ENCODE results near the gene DTYMK.
A peak's percentile ranks its signal among the peaks of the same experiment; 100 is the strongest.

DTYMK gene

GRCh38 chr2:241645915-241646645 is 40.5 kb downstream of the DTYMK start:
- peaks cover 31% of the 10 kb centered on the region for H3K4me1 ChIP-seq (ENCODE audit: control insufficient read depth, insufficient read depth, low read length)
- peaks cover 0 to 4% of the 10 kb centered on the region in 2 donors for H3K36me3 ChIP-seq (ENCODE audit: control insufficient read depth in 2 of 2, insufficient read depth in 2 of 2, low read length in 2 of 2)
- H3K9ac ChIP-seq (ENCODE audit: low read length in 2 of 2), result no peak overlapping the region
- H3K27ac ChIP-seq (ENCODE audit: low read length), result no peak overlapping the region
- no peaks in the 10 kb centered on the region for H3K9me3 ChIP-seq (ENCODE audit: control insufficient read depth in 2 of 2, low read length in 2 of 2)
- no peak overlapping the region for H3K4me3 ChIP-seq (ENCODE audit: low read length in 2 of 2)
- H3K27me3 ChIP-seq (ENCODE audit: control insufficient read depth in 1 of 2, insufficient read depth in 2 of 2, low read length in 2 of 2), result no peaks in the 10 kb centered on the region

GRCh38 chr2:241645056-241645914 is 41.3 kb downstream of the DTYMK start:
- no peak overlapping the region for H3K9ac ChIP-seq (ENCODE audit: low read length in 2 of 2)
- H3K9me3 ChIP-seq (ENCODE audit: control insufficient read depth in 2 of 2, low read length in 2 of 2), result no peaks in the 10 kb centered on the region
- H3K27ac ChIP-seq (ENCODE audit: low read length), result no peak overlapping the region
- H3K4me1 ChIP-seq (ENCODE audit: control insufficient read depth, insufficient read depth, low read length), result peaks cover 38% of the 10 kb centered on the region
- no peak overlapping the region for H3K4me3 ChIP-seq (ENCODE audit: low read length in 2 of 2)
- H3K27me3 ChIP-seq (ENCODE audit: control insufficient read depth in 1 of 2, insufficient read depth in 2 of 2, low read length in 2 of 2), result no peaks in the 10 kb centered on the region
- H3K36me3 ChIP-seq (ENCODE audit: control insufficient read depth in 2 of 2, insufficient read depth in 2 of 2, low read length in 2 of 2), result peaks cover 0 to 2% of the 10 kb centered on the region in 2 donors

GRCh38 chr2:241641631-241642030 is 45.0 kb downstream of the DTYMK start:
- Histone ChIP-seq H3K9me3 (ENCODE audit: control insufficient read depth in 2 of 2, low read length in 2 of 2) (no peaks in the 10 kb centered on the region), H3K27ac (ENCODE audit: low read length) (no peak overlapping the region), H3K4me1 (ENCODE audit: control insufficient read depth, insufficient read depth, low read length) (peaks cover 48% of the 10 kb centered on the region), H3K27me3 (ENCODE audit: control insufficient read depth in 1 of 2, insufficient read depth in 2 of 2, low read length in 2 of 2) (no peaks in the 10 kb centered on the region), H3K4me3 (ENCODE audit: low read length in 2 of 2) (no peak overlapping the region), H3K9ac (ENCODE audit: low read length in 2 of 2) (no peak overlapping the region), H3K36me3 (ENCODE audit: control insufficient read depth in 2 of 2, insufficient read depth in 2 of 2, low read length in 2 of 2) (peaks cover 0 to 2% of the 10 kb centered on the region in 2 donors)

GRCh38 chr2:241640165-241640795 is 46.3 kb downstream of the DTYMK start:
- Histone ChIP-seq H3K27me3 (ENCODE audit: control insufficient read depth in 1 of 2, insufficient read depth in 2 of 2, low read length in 2 of 2) (no peaks in the 10 kb centered on the region), H3K4me3 (ENCODE audit: low read length in 2 of 2) (peak overlapping the region in 1 of 2 donors; percentile 22), H3K27ac (ENCODE audit: low read length) (peak overlapping the region; percentile 46), H3K9me3 (ENCODE audit: control insufficient read depth in 2 of 2, low read length in 2 of 2) (no peaks in the 10 kb centered on the region), H3K4me1 (ENCODE audit: control insufficient read depth, insufficient read depth, low read length) (peaks cover 46% of the 10 kb centered on the region), H3K9ac (ENCODE audit: low read length in 2 of 2) (no peak overlapping the region), H3K36me3 (ENCODE audit: control insufficient read depth in 2 of 2, insufficient read depth in 2 of 2, low read length in 2 of 2) (peaks cover 0 to under 1% of the 10 kb centered on the region in 2 donors)

GRCh38 chr2:241639385-241639784 is 47.2 kb downstream of the DTYMK start:
- H3K36me3 ChIP-seq (ENCODE audit: control insufficient read depth in 2 of 2, insufficient read depth in 2 of 2, low read length in 2 of 2), result no peaks in the 10 kb centered on the region
- peak overlapping the region in 1 of 2 donors; percentile 93 for H3K9ac ChIP-seq (ENCODE audit: low read length in 2 of 2)
- no peaks in the 10 kb centered on the region for H3K27me3 ChIP-seq (ENCODE audit: control insufficient read depth in 1 of 2, insufficient read depth in 2 of 2, low read length in 2 of 2)
- H3K9me3 ChIP-seq (ENCODE audit: control insufficient read depth in 2 of 2, low read length in 2 of 2), result no peaks in the 10 kb centered on the region
- H3K4me3 ChIP-seq (ENCODE audit: low read length in 2 of 2), result peak overlapping the region; percentile 46 to 90
- H3K4me1 ChIP-seq (ENCODE audit: control insufficient read depth, insufficient read depth, low read length), result peaks cover 48% of the 10 kb centered on the region
- no peak overlapping the region for H3K27ac ChIP-seq (ENCODE audit: low read length)

- Histone ChIP-seq H3K27ac (ENCODE audit: low read length) (no peak overlapping the region), H3K4me1 (ENCODE audit: control insufficient read depth, insufficient read depth, low read length) (peaks cover 50% of the 10 kb centered on the region), H3K4me3 (ENCODE audit: low read length in 2 of 2) (peak overlapping the region; percentile 46 to 90), H3K36me3 (ENCODE audit: control insufficient read depth in 2 of 2, insufficient read depth in 2 of 2, low read length in 2 of 2) (no peaks in the 10 kb centered on the region), H3K9ac (ENCODE audit: low read length in 2 of 2) (peak overlapping the region in 1 of 2 donors; percentile 93), H3K9me3 (ENCODE audit: control insufficient read depth in 2 of 2, low read length in 2 of 2) (no peaks in the 10 kb centered on the region), H3K27me3 (ENCODE audit: control insufficient read depth in 1 of 2, insufficient read depth in 2 of 2, low read length in 2 of 2) (no peaks in the 10 kb centered on the region)
Observed at GRCh38 chr2:241638940-241639339, 47.7 kb downstream of the DTYMK start.

GRCh38 chr2:241637795-241638660 is 48.6 kb downstream of the DTYMK start:
- Histone ChIP-seq H3K27ac (ENCODE audit: low read length) (peak overlapping the region; percentile 93), H3K4me1 (ENCODE audit: control insufficient read depth, insufficient read depth, low read length) (peaks cover 50% of the 10 kb centered on the region), H3K4me3 (ENCODE audit: low read length in 2 of 2) (peak overlapping the region; percentile 46 to 90), H3K36me3 (ENCODE audit: control insufficient read depth in 2 of 2, insufficient read depth in 2 of 2, low read length in 2 of 2) (peaks cover 6 to 8% of the 10 kb centered on the region in 2 donors), H3K9me3 (ENCODE audit: control insufficient read depth in 2 of 2, low read length in 2 of 2) (no peaks in the 10 kb centered on the region), H3K27me3 (ENCODE audit: control insufficient read depth in 1 of 2, insufficient read depth in 2 of 2, low read length in 2 of 2) (no peaks in the 10 kb centered on the region), H3K9ac (ENCODE audit: low read length in 2 of 2) (peak overlapping the region; percentile 93 to 97)

- Histone ChIP-seq H3K9ac (ENCODE audit: low read length in 2 of 2) (peak within 1 kb of the TSS; percentile 93 to 97), H3K4me1 (ENCODE audit: control insufficient read depth, insufficient read depth, low read length) (peaks cover 50% of the 10 kb centered on the region), H3K9me3 (ENCODE audit: control insufficient read depth in 2 of 2, low read length in 2 of 2) (no peaks in the 10 kb centered on the region), H3K36me3 (ENCODE audit: control insufficient read depth in 2 of 2, insufficient read depth in 2 of 2, low read length in 2 of 2) (peaks cover 15 to 16% of the 10 kb centered on the region in 2 donors), H3K27me3 (ENCODE audit: control insufficient read depth in 1 of 2, insufficient read depth in 2 of 2, low read length in 2 of 2) (no peaks in the 10 kb centered on the region), H3K4me3 (ENCODE audit: low read length in 2 of 2) (peak within 1 kb of the TSS; percentile 70 to 90), H3K27ac (ENCODE audit: low read length) (peak within 1 kb of the TSS; percentile 93)
Observed at GRCh38 chr2:241637018-241637794, 49.4 kb downstream of the DTYMK start, which contains the start of the genes ATG4B and THAP4. ATG4B (plus strand) TSS chr2:241637693; CDS start chr2:241637715, 22 bp downstream. THAP4 (minus strand) TSS chr2:241637158; CDS start chr2:241637017, 141 bp downstream.

GRCh38 chr2:241636182-241637017 is 50.2 kb downstream of the DTYMK start:
- peak overlapping the region; percentile 64 for H3K27ac ChIP-seq (ENCODE audit: low read length)

More at GRCh38 chr2:241636182-241637017, 50.2 kb downstream of the DTYMK start:
- Histone ChIP-seq H3K4me3 (ENCODE audit: low read length in 2 of 2) (peak overlapping the region; percentile 70 to 90), H3K9ac (ENCODE audit: low read length in 2 of 2) (peak overlapping the region; percentile 79 to 83), H3K4me1 (ENCODE audit: control insufficient read depth, insufficient read depth, low read length) (peaks cover 43% of the 10 kb centered on the region), H3K9me3 (ENCODE audit: control insufficient read depth in 2 of 2, low read length in 2 of 2) (no peaks in the 10 kb centered on the region), H3K36me3 (ENCODE audit: control insufficient read depth in 2 of 2, insufficient read depth in 2 of 2, low read length in 2 of 2) (peaks cover 16 to 21% of the 10 kb centered on the region in 2 donors), H3K27me3 (ENCODE audit: control insufficient read depth in 1 of 2, insufficient read depth in 2 of 2, low read length in 2 of 2) (no peaks in the 10 kb centered on the region)

Measured in stomach smooth muscle (tissue), 2 donors.